GM04504 (cell line): ENCODE results near the gene RNU6-1.

Experiments
- DNase-seq: peaks from one replicate; pipeline ENCODE4 v3.0.0-alpha.2; 2012; ENCODE audit warnings: low read depth

Gene RNU6-1

DNA sequence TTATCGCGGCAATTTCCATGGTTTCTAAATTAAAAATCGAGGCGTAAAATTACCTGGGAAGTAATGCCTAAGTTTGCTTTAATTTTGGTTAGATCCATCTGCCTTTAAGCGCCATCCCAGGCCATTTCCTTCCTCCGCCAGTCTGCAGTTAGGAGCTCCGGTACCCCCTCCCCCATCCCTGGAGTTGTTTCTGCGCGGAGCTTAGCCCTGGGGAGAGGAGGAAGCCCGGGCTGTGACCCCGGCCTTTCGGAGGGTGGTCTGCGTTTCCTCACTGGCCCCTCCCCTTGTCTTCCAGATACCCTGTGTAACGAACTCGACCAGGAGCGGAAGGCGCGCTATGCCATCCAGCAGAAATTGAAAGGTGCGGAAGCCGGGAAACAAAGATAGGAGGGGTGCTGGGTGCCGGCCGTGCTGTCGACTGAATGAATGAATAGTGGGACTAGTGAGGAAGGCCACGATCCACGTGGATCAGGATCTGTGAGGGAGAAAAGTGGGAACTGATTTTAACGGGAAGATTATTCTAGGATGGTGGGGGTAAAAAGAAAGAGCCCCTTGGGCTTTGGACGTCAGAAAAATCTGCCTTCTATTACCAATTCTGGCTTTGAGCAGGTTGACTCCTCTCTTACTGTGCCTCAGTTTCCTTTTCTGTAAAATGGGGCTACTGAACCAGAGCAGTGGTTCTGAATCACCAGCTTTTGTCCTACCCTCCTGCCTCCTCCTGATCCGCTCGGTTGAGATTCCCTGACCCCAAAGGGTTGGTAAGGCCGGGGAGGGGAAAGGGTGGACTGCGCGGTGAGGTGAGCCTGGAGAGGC lies 6.7 kb downstream of the RNU6-1 start:
- no peak for DNase-seq

DNA sequence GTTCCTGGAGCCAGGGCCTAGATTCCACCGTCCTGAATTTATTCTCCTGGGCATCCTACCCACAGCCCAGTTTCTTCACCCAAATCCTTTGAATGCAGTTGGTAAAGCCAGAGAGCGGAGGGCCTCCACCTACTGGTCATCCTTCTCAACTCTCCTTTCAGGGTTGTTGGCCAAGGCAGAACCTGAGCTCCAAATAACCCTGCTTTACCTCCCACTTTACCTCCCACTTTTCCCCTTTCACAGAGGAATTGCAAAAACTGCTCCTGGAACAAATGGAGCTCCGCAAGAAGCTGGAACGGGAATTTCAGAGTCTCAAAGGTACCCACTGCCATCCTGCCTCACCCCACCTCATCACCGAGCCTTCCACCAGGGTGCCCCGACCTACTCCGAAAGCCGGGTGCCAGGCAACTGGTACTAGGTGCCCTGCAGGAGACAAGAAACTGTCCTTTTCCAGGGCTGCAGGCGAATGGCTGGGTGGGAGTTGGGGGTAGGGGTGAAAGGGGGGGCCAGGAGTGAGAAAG lies 7.8 kb downstream of the RNU6-1 start:
- DNase-seq, result no peak

DNA sequence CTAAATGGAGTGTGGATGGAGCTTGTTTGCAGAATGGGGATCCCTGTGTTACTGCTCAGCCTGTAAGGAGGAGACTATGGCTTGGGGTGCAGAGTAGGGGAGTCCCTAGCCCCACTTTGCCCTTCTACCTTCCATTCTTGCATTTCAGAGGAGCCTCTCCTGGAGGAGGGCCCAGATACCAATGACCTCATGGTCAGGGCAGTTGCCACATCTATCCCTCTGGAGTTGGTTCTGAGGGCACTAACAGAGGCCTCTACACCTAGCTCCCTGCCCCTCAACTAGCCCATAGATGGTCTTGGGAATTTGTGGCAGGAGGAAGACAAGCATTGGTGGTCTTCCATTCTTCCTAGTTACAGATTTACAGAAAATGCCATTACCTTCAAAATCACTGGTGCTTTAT lies 8.5 kb downstream of the RNU6-1 start:
- DNase-seq, result no peak

DNA sequence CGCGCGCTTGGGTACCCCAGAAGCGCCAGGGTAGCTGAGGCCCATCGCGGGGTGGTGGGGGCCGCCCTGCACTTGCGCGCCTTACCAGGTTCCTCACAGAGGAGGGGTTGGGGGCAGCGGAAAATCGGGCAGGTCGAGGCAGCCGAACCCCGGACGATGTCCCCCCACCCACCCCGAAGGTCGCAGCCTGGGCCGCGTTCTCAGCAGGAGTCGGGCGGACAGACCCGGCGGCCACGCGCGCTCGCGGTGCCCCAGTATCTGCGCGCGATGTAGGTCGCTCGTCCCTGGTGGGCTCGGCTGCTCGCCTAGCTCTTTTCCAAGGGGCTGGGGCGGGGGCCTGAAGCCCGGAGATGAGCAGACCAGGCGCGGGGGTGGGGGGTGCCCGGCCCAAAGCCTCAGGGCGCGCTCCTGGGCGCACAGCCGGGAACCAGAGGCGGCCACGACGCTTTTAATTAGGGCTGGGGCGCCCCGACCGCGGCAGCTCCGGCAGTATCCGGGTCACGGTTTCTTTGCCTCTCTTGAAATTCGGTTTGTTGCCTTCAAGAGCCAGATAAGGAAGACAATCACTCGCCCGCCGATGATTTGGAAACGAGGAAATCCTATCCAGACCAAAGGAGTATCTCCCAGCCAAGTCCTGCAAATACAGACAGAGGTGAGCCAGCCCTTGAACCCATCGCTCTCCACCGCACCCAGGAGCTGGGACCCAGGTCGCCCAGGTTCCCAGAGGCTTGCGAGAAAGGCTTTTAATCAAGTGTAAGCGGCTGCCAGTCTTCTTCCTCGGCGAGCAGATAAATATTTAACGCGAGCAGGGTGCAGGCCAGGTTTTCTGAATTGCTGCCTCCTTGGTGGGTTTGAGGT lies 10.0 kb downstream of the RNU6-1 start:
- no peak for DNase-seq

DNA sequence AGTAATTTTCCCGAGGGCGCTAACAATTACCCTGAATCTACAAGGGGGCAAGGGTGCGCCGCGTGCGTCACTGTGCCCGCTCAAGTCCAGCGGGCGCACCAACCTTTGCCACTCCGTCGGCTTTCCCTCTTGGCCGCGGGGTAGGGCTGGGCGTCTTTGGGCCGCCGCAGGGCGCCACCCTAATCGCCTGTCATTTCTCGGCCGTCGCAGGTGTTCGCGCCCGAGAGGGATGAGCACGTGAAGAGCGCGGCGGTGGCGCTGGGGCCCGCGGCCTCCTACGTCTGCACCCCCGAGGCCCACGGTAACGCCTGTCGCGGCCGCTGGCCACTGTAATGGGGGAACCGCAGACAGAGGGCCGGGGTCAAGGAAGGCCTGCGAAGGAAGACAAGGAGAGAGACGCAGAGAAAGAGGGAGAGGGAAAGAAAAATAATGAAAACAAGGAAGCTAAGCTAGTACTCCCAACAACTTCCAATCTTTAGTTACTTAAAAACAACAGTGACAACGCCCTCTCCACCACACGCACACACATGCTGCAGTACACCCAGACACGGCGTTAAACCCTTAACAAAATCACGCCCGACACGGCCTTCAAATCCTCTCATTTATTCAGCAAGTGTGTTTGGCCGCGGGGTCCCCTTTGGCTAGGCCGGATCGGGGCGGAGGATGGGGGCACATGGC lies 10.7 kb downstream of the RNU6-1 start:
- no peak for DNase-seq

DNA sequence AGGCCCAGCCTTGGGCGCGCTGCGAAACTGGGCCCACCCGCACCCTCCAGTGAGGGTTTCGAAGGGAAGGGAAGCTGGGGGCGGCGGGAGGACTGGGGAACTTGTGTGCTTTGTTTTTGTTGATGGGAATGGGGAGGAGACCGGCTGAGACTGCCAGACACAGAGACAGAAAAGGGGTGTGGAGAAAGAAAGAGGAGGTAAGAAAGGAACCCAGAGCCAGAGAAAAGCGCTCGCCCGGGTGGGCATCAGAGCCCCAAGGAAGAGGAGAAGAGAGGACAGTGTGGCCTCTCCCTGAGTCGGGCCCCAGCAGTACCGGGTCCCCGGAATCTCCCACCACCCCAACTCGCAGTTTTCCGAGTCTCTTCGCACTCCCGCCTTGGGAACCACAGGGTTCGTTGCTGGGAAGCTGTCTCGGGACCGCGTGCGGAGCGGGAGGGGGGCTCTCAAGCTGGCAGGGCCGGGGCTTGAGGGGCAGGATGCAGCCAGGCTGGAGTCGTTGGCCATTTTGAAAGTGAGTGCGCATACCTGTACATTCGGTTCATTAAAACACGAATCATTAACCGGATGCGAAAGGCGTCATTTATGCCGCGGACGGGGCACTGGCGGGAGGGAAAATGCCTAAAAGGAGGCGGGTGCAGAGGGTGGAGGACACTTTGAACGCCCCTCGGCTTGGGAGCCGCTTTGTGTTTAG lies 11.4 kb downstream of the RNU6-1 start:
- DNase-seq, result no peak

DNA sequence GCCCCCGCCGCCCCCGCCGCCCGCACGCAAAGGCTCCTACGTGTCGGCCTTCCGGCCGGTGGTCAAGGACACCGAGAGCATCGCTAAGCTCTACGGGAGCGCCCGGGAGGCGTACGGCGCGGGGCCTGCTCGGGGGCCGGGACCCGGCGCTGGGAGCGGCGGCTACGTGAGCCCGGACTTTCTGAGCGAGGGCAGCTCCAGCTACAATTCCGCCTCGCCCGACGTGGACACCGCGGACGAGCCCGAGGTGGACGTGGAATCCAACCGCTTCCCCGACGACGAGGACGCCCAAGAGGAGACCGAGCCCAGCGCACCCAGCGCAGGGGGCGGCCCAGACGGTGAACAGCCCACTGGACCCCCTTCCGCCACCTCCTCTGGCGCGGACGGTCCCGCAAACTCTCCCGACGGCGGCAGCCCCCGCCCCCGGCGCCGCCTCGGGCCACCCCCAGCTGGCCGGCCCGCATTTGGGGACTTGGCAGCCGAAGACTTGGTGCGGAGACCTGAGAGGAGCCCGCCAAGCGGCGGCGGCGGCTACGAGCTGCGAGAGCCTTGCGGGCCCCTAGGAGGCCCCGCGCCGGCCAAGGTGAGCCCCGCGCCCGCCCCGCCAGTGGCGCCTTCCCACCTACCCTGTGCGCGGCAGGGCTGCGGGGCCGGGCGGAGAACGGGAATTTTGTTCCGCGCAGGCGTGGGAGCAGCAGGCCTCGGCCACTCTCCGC lies 12.1 kb downstream of the RNU6-1 start:
- DNase-seq, result no peak

DNA sequence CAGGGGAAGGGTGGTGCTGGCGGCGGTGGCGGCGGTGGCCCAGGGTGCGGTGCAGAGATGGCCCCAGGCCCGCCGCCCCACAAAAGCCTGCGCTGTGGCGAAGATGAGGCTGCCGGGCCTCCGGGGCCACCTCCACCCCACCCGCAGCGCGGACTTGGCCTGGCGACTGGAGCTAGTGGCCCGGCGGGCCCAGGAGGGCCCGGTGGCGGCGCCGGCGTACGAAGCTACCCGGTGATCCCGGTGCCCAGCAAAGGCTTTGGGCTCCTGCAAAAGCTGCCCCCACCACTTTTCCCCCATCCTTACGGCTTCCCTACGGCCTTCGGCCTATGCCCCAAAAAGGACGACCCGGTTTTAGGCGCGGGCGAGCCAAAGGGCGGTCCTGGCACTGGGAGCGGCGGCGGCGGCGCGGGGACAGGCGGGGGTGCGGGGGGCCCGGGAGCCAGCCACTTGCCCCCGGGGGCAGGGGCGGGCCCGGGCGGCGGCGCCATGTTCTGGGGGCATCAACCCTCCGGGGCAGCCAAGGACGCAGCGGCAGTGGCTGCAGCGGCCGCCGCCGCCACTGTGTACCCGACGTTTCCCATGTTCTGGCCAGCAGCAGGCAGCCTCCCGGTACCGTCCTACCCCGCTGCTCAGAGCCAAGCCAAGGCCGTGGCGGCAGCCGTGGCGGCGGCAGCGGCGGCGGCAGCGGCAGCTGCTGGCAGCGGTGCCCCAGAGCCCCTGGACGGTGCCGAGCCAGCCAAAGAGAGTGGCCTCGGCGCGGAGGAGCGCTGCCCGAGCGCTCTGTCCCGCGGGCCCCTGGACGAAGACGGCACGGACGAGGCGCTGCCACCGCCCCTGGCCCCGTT lies 12.9 kb downstream of the RNU6-1 start:
- no peak for DNase-seq

DNA sequence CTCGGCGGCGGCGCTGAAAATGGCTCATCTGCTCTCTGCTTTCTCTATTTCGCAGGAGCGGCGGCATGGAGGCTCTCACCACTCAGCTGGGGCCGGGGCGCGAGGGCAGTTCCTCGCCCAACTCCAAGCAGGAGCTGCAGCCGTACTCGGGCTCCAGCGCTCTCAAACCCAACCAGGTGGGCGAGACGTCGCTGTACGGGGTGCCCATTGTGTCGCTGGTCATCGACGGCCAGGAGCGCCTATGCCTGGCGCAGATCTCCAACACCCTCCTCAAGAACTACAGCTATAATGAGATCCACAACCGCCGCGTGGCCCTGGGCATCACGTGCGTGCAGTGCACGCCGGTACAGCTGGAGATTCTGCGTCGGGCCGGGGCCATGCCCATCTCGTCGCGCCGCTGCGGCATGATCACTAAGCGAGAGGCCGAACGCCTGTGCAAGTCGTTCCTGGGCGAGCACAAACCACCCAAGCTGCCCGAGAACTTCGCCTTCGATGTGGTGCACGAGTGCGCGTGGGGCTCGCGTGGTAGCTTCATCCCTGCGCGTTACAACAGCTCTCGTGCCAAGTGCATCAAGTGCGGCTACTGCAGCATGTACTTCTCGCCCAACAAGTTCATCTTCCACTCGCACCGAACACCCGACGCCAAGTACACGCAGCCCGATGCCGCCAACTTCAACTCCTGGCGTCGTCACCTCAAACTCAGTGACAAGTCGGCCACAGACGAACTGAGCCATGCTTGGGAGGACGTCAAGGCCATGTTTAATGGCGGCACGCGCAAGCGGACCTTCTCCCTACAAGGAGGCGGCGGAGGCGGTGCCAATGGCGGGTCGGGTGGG lies 13.7 kb downstream of the RNU6-1 start:
- no peak for DNase-seq

DNA sequence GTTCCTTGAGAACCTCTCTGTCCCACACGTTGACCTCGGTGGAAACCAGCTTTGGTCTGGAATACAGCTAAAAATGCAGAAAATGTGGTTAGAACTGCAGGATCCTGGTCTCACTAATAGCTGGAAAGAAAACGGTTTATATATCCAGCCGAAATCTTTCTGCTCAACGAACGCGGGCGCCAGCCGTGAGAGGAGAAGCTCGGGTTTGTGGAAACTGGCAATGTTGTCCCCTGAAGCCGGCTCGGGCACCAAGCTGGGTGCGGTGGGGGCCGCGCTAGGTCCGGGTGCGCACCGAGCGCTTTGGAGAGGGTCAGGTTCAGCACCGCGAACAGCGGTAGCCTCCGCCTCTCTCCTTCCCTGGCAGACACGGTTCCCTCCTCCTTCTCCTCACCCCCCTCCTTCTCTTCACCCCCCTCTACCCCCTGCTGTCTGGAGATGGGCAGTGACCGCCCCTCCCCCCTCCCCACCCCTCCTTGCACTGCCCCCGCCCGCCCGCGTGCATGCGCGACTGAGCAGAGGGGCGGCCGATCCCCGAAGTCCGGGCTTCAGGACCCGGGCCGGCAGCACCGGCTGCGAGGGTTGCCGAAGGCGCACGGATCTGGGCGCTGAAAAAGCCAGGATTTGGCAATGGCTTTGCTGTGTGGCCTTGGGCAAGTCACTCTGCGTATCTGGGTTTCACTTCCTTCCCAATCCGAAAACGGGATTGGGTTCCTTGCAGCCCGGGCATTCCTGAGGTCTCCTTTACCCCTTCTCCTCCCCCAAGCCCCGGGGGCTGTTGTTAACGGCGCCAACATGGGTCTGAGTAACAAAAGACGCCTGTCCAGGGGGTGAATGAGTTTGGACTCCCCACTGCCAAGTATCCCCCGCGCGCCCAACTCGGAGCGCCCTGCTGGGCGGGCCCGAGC lies 14.6 kb downstream of the RNU6-1 start, which contains the start of gene SKOR1:
SKOR1 (plus strand) TSS at position 534 of the 905 bp plus-strand sequence; CDS start at position 628, 94 bp downstream.
- no peak for DNase-seq

DNA sequence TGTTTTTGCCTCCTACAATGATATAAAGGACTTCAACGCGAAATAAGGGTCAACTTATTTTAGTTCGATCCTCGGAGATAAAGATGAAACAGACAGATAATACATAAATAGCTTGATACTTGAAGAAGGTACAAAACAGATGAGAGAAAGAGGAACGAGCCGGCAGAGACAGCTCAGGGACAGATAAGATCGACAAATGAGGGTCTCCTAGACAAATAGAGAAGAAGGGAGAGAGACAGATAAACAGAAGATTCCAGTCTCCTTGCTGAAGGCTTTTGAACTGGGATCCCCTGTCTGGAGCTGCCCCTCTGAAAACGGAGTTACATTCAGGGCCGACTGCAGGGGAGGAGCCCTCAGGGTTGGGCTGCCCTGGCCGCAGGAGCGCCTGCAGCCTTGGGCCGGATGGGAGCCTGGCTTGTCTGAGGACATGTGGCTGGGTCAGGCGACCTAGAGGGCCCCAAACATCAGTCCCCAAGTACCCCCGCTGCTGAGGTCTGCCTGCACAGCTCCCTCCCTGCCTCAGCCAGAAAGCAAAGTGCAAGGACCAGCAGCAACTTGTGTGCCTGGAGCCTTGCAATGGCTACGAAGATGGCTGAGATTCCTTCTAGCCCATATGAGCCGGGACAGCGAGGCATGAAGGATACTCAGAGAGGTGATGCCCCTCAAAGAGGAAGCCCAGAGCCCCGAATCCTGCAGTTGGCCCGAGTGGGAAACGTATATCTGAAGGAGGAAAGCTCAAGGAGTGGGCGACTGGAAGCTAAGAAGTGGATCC lies 15.5 kb downstream of the RNU6-1 start:
- no peak for DNase-seq

DNA sequence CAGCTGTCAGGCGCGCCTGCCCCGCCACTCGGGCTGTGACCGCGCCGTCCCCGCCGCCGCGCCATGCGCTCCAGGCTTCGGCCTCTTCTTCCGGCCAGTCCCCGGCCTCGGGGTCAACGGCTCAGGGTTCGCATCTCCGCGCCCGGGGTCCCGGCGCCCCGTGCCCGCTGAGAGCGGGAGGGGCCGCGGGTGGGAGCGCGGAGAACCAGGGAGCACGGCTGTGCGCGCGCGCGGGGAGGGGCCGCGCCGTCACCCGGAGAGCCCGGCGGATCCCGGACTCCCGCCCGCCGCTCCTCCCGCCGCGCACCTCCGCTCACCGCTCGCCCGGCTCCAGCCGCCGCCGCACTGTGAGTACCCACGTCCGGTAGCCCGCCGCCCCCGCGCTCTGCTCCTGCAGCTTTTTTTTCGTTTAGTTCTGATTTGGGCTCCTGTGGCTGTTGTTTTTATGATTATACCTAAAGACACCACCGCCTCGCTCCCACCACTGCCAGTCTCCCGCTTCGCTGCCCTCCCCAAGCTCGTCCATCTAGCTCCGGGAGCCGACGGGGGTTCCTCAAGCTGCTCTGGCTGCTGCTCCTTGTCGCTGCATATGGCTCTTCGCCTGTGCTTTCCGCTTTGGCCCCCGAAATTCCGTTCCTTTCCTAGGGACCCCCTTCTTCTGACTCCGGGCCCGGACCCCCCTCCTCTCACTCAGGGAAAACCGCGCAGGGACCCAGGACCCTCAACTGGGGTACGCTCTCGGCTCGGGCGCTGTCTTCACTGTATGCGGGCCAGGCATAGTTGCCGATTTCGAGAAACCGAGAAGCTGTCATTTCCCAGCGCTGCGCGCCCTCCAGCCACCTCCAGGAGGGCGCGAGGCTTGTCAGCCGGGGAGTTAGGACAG lies 16.3 kb downstream of the RNU6-1 start:
- no peak for DNase-seq

DNA sequence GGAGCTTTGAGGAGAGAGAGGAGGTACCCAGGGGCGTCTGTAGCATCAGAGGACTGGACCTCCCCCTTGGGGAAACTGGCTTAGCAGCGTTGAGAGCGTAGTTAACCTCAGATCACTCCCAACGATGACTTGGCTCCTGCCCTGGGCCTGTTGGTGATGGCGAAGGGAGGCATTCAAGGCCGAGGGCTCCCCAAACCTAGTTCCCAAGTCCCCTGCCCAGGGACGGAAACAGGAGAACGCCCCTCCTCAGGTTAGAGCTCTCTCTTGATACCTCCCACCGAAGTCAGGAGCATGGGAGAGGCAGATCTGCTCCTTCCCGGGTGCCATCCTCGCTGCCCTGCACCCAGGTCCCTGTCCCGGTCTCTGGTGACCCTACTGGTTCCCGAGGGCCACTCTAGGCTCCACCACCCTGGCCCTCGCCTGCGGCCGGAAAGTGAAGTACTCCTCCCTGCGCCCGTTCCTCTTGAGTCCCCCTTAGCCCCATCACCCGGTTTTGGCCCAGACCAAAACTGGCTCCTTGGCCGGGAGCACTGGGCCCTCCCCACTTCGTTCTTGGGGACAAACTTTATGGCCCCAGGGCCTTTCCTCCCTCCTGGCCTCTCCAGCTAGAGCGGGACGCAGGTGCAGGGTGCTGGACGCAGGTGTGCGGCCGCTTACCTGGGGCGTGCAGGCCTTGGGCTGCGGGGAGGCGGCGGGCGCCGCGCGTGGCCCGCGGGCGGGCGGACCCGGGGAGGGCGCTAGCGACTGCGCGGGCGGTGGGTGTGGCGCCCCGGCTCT lies 17.1 kb downstream of the RNU6-1 start:
- DNase-seq, result no peak

DNA sequence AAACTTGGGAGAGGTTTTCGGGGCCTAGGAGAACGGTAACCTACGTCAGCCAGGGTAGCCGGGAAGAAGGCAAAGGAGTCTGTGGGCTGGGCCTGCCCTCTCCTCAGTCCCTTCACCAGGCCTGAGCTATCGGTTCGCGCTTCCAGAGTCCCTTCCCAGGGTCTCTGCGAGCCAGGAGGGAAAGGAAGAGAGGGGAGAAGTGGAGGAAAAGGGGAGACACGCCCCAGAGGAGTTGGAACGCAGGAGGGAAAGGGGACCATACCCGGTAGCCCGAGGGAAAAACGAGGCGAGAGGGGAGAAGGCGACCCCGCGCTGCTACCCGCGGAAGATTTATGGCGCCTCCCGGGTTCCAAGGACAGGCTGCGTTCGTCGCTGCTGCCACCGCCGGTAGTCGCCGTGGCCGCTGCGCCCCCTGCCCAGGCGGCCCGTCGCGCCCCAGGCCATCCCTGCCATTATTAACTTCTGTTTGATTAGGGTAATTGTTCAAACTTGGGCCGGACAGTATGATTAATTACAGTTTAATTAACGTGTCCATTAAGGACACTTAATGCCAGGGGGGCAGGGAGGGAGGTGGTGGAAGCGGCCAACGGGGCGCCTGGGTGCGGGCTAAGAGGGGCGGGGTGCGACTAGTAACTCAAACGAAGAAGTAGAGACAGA lies 17.9 kb downstream of the RNU6-1 start:
- DNase-seq, result no peak
